Lower leg skin (tissue), 4 donors: ENCODE measurements around the gene SHISA6. TPM values are rescaled to one million over a fixed set of nuclear protein-coding genes. Genes with fewer than 3 reads are reported as not detected.
"Not testable (repeated sequence)": the region's sequence is repeated elsewhere in the genome, so short reads cannot be mapped to it uniquely, and the experiment has no call there.

ENCODE experiments used
- DNase-seq, 2 donors: peaks; one replicate each; pipeline ENCODE4 v3.0.0-alpha.2; 2019; ENCODE audit warnings: low spot score in 2 of 2
- H3K4me3 ChIP-seq: fragments of 200-600 bp; sonication (generic); 2 replicates; pipeline ENCODE4 v1.5.1; 2017; ENCODE audit warnings: mild to moderate bottlenecking, low read depth; ENCODE audit not compliant: poor library complexity, severe bottlenecking
- POLR2A ChIP-seq, 2 donors: fragments of 450-650 bp; IDR thresholded peaks; one replicate each; pipeline ENCODE4 v1.6.1; 2016 to 2017; ENCODE audit warnings: antibody characterized with exemption in 2 of 2, mild to moderate bottlenecking in 1 of 2, moderate library complexity in 1 of 2
- WGBS, 2 donors: methylation state at CpG; one replicate each; pipeline ENCODE4 v1.1.5; 2018; 5-methylcytosine and 5-hydroxymethylcytosine counted together
- intact Hi-C: fragments of 100-400 bp; cut with DNase I; formaldehyde crosslinking; loops from one replicate; pipeline ENCODE4 v1.15.0; 2023; ENCODE audit warnings: low total_unique reads
- total RNA-seq, 4 donors: library from RNA; depleted of rRNA; stranded (reverse); fragments of >200 nt; gene quantifications; one replicate each; pipeline ENCODE4 v1.1.0, GENCODE V29; 2016
- TF ChIP-seq, protein P1 (sequence below), 3 donors: fragments of 450-650 bp; IDR thresholded peaks; one replicate each; pipeline ENCODE4 v1.5.1; 2016; ENCODE audit warnings: antibody characterized with exemption in 3 of 3, mild to moderate bottlenecking in 3 of 3, moderate library complexity in 2 of 3

Gene SHISA6
- total RNA-seq, 4 donors from 2014 or later = 0.72 to 2.8 (median 1.4) TPM

DNA sequence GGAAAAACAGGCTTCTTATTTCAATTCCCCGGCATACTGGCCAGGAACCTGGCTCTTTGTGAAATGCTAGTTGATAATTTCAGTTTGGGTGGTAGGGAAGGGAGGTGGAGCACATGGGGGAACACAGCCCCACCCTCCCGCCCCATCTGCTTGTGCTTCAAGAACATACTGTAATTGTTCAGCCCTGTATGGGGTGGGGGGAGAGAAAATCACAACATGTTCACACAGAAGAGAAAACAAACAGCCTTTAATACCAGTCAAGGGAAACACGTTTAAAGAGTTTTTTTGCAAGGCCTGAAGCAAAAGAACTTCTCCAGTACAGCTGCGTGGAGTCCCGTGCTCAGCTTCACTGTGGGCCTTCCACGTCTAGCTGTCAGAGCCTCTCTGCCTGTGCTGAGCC, 59.7 kb downstream of the SHISA6 start:
- TF ChIP-seq, protein P1, sequence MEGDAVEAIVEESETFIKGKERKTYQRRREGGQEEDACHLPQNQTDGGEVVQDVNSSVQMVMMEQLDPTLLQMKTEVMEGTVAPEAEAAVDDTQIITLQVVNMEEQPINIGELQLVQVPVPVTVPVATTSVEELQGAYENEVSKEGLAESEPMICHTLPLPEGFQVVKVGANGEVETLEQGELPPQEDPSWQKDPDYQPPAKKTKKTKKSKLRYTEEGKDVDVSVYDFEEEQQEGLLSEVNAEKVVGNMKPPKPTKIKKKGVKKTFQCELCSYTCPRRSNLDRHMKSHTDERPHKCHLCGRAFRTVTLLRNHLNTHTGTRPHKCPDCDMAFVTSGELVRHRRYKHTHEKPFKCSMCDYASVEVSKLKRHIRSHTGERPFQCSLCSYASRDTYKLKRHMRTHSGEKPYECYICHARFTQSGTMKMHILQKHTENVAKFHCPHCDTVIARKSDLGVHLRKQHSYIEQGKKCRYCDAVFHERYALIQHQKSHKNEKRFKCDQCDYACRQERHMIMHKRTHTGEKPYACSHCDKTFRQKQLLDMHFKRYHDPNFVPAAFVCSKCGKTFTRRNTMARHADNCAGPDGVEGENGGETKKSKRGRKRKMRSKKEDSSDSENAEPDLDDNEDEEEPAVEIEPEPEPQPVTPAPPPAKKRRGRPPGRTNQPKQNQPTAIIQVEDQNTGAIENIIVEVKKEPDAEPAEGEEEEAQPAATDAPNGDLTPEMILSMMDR (IDR thresholded peaks at IDR 0.05) = no peak
- TF ChIP-seq POLR2A (IDR thresholded peaks at IDR 0.05) = no peak
- no peak for DNase-seq
- H3K4me3 ChIP-seq = no peak overlapping the region
- intact Hi-C loops = no loop called here
- WGBS, 2 donors = 61 to 74% methylated on average over 6 of the region's 6 CpGs

DNA sequence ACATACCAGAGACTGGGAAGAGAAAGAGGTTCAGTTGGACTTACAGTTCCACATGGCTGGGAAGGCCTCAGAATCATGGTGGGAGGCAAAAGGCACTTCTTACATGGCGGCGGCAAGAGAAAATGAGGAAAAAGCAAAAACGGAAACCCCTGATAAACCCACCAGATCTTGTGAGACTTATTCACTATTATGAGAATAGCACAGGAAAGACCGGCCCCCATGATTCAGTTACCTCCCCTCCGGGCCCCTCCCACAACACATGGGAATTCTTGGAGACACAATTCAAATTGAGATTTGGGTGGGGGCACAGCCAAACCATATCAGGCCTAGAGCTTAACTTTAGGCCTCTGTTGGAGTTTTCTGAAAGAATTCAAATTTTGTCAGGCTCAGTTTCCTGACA, 60.9 kb downstream of the SHISA6 start:
- DNase-seq = peak in 1 of 2 donors; percentile 54
- WGBS, 2 donors = 83 to 87% methylated on average over 5 of the region's 5 CpGs
- H3K4me3 ChIP-seq, intact Hi-C loops: not testable (repeated sequence)

DNA sequence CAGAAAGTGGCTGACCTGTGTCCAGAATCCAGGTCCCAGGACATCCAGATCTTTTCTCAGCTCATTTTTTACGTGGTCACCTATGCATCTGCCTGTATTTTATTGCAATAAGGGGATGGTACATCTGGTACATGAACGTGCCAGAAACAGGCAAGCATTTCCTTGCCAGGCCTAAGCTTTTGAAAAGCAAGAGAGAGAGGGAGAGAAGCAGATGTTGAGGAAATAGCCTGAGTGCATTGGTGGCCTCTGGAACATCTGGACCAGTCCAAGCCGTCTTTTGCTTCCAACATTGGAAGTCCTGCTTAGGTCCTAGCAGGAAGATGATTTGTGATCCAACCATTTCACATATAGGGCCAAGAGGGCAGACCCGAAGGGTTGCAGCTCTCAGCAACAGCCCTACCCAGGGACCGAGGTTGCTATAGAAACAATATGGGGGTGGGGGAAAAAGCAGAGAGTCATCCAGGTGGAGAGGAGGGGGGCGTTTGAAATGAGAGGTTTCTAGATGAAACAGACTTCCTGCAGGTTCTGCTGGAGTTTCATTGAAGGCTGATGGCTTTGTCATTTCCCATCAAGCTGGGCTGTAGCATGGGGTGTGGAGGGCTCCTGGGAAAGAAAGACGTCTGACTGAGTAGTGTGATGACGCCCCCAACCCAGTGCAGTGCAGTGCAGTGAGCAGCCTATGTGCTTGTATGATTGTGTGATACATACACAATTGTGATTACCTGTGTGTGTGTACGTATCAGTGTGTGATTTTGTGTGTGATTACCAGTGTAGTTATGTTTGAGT, 61.6 kb downstream of the SHISA6 start:
- no peak overlapping the region for H3K4me3 ChIP-seq
- DNase-seq = peak in 1 of 2 donors; percentile 62
- TF ChIP-seq POLR2A (IDR thresholded peaks at IDR 0.05) = no peak
- TF ChIP-seq, protein P1 (IDR thresholded peaks at IDR 0.05) = no peak
- 56 to 61% methylated on average over 9 of the region's 9 CpGs for WGBS, 2 donors
- intact Hi-C loops = no loop called here

DNA sequence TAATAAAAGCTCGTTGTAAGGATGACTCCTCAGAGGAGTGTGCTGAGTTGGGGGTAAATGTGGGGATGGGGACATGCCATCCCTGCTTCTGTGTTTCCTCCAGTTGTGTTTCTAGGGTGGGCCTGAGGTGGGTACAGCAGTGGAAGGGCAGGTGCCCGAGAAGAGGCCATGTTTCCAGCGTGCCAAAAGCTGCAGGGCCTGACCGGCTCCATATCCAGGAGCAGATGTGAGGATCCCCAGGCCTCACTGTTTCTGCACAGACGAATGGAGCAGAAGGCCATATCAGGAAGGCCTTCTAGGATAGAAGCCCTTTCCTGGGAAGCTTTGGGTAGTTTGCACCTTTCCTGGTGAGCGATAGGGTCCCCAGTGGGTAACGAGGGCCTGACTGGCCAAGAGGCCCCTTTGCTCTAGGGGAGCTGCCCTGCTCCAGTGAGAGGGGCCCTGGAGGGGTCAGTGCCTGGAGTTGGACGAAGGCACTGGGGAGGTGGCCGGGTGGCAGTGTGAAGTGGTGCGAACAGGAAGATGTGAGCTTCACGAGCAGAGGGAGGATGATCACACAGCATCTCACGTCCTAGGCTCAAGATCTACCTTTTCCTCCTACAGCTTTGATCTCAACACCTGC, 62.9 kb downstream of the SHISA6 start:
- DNase-seq = peak in 1 of 2 donors; percentile 70
- 90 to 91% methylated on average over 12 of the region's 12 CpGs for WGBS, 2 donors
- H3K4me3 ChIP-seq = no peak overlapping the region
- intact Hi-C loops = no loop called here
- TF ChIP-seq POLR2A (IDR thresholded peaks at IDR 0.05) = no peak
- TF ChIP-seq, protein P1 (IDR thresholded peaks at IDR 0.05) = no peak

DNA sequence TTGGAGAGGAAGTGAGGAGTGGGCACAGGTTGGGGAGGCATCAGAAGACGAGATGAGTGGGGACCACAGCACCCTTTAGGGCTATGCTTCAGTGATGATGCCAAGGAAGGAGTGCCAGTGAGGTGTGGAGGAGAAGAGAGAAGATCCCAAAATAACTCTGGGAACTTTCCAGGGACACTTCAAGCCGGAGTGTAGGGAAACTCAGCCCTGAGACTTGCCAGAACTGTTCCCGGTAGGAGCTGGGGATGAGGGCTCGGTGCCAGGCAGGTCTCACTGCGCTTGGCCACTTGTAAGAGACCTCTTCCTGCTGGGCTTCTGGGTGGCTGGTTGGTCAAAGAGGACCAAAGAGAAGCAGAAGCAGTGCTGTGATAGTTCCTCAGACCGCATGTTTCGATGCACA, 63.6 kb downstream of the SHISA6 start:
- no peak overlapping the region for H3K4me3 ChIP-seq
- WGBS, 2 donors = 77 to 81% methylated on average over 7 of the region's 7 CpGs
- DNase-seq = peak in 1 of 2 donors; percentile 82
- TF ChIP-seq, protein P1 (IDR thresholded peaks at IDR 0.05) = no peak
- no peak for TF ChIP-seq POLR2A (IDR thresholded peaks at IDR 0.05)
- intact Hi-C loops = no loop called here

DNA sequence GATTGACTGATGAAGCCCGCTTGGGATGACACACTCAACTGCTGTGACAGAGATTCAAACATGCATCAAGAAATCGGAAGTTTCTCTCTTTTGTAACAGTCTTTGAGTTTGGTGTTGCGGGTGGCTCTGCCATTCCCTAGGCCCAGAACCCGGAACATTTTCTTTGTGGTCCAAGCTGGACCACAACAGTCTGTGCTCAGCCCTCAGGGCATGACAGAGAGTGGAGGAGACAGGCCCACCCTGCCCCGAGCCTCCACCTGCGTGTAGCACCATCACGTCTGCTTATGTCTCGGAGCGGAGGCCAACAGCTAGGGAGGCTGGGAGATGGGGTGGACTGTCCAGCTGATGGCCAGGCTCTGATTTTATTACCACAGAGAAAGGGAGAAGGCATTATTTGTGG, 64.5 kb downstream of the SHISA6 start:
- no peak for DNase-seq
- WGBS, 2 donors = 99 to 100% methylated on average over 4 to 9 of the region's 9 CpGs
- H3K4me3 ChIP-seq = no peak overlapping the region
- TF ChIP-seq, protein P1 (IDR thresholded peaks at IDR 0.05) = no peak
- TF ChIP-seq POLR2A (IDR thresholded peaks at IDR 0.05) = no peak
- intact Hi-C loops = no loop called here
